Measurements from ENCODE around the gene MED26.
A peak's percentile ranks its signal among the peaks of the same experiment; 100 is the strongest.

The MED26 gene

GRCh38 chr19:16605553-16605994 lies 22.4 kb downstream of the MED26 start:
- Histone ChIP-seq H3K4me2 (no peak overlapping the region), H3K9me3 (no peaks in the 10 kb centered on the region), H3K27me3 (no peaks in the 10 kb centered on the region), H3K9ac (no peak overlapping the region), H3K36me3 (peaks cover 31% of the 10 kb centered on the region; the same call in 1 of the 2 replicates), H3K4me3 (no peak overlapping the region), H3K27ac (peak overlapping the region; percentile 30; the same call in 1 of the 2 replicates), H3K4me1 (peaks cover 55% of the 10 kb centered on the region), H4K20me1 (peaks cover 100% of the 10 kb centered on the region)
- TF ChIP-seq Cebpa-rat (IDR thresholded peaks at IDR 0.05), result no peak

DNA sequence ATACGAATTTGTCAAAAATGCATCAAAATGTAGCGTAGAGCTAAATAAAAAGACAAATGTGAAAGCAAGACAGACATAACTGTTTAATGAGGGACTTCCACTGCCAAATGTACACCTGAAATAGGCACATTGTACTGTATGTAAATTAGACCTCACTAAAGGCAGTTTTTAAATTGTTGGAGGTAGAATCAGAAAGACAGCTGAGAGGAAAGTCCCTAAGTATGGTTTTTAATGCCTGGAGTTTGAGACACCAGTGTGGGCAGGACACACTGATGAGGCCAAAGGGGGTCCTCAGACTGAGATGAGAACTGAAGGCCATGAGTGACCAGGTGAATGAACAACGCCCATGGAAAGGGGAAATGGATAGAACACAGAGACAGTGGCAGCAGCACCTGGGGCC lies 22.9 kb downstream of the MED26 start:
- Histone ChIP-seq H4K20me1 (peaks cover 100% of the 10 kb centered on the region), H3K4me1 (peaks cover 56% of the 10 kb centered on the region), H3K4me2 (no peak overlapping the region)

DNA sequence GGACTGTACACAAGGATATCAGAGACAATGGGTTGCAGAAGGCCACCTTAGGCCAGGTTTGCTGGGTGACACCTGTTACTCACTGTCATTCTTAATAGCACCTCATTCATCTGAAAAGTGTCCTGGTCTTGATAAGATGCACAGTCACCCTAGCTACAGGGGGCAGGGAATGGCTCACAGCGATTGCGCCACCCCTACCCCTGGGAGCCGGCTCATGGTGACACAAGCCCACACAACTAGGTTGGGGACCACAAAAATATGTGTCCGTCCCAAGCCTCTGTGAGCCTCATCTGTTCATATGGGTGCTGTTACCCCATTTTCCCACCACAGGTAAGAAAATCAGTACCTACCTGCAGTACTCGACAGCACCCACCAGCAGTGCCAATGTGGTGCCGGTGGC lies 23.4 kb downstream of the MED26 start:
- peaks cover 100% of the 10 kb centered on the region for H4K20me1 ChIP-seq
- no peaks in the 10 kb centered on the region for H3K27me3 ChIP-seq
- no peak for TF ChIP-seq Cebpa-rat (IDR thresholded peaks at IDR 0.05)
- no peak overlapping the region for H3K4me2 ChIP-seq
- peaks cover 31% of the 10 kb centered on the region; the same call in 1 of the 2 replicates for H3K36me3 ChIP-seq
- no peak overlapping the region for H3K9ac ChIP-seq
- no peak overlapping the region for H3K4me3 ChIP-seq
- no peak overlapping the region for H3K27ac ChIP-seq
- peaks cover 61% of the 10 kb centered on the region for H3K4me1 ChIP-seq
- H3K9me3 ChIP-seq, result no peaks in the 10 kb centered on the region

More for the DNA sequence above, 22.9 kb downstream of the MED26 start:
- no peaks in the 10 kb centered on the region for H3K27me3 ChIP-seq
- no peak for TF ChIP-seq Cebpa-rat (IDR thresholded peaks at IDR 0.05)
- no peak overlapping the region for H3K9ac ChIP-seq
- H3K9me3 ChIP-seq, result no peaks in the 10 kb centered on the region
- peaks cover 31% of the 10 kb centered on the region; the same call in 1 of the 2 replicates for H3K36me3 ChIP-seq
- peak overlapping the region; percentile 30; the same call in 1 of the 2 replicates for H3K27ac ChIP-seq
- no peak overlapping the region for H3K4me3 ChIP-seq

DNA sequence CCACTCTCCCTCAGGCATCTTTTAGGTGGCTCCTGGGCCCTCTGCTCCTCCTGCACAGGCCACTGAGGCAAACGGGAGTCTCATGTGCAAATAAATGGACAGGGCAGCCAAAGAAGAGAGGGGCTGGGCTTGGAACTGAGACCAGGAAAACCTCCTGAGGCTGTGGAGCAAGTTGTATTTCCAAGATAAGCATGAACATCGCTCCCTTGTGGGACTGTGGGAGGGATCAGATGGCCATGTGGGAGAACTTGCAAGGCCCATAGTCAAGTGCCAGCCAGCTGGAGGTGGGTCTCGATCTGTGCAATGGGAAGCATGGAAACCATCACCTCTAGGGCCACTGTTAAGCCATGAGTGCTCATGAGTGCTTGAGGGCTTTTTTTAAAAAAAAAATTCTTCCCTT lies 24.9 kb downstream of the MED26 start:
- no peak overlapping the region for H3K4me2 ChIP-seq
- peaks cover 30% of the 10 kb centered on the region; the same call in 1 of the 2 replicates for H3K36me3 ChIP-seq
- H3K9me3 ChIP-seq, result no peaks in the 10 kb centered on the region
- H3K27ac ChIP-seq, result no peak overlapping the region
- H3K4me3 ChIP-seq, result no peak overlapping the region
- peaks cover 63% of the 10 kb centered on the region for H3K4me1 ChIP-seq
- no peak overlapping the region for H3K9ac ChIP-seq
- H4K20me1 ChIP-seq, result peaks cover 100% of the 10 kb centered on the region
- H3K27me3 ChIP-seq, result no peaks in the 10 kb centered on the region
- no peak for TF ChIP-seq Cebpa-rat (IDR thresholded peaks at IDR 0.05)

DNA sequence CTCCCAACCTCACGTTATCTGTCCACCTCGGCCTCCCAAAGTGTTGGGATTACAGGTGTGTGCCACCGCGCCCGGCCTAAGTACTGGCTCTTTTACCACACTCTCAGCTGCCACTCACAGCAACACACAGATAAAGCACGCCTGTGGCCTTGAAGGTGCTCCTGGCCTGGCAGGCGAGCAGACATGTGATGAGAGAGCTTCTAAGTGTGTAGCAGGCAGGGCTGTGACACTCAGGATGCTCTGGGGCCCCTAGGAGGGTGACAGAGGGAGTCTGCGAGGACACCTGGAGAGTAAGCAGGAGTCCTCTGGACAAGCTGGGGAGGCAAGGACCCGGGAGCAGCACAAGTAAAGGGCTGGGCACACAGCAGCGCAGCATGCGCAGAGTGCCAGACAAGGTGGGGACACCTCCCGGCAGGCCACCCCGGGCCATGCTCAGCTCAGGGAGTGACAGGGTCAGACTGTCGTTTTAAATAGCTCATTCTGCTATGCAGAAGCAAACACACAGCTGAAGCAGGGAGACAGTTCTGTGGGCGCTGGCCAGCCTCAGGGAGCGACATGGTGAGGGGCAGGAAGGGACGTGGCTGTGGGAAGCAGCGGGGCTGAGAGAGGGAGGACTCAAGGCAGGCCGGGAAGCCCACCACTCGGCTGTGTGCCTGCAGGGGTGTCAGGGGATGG lies 26.5 kb downstream of the MED26 start:
- H3K9ac ChIP-seq, result no peak overlapping the region
- H3K4me1 ChIP-seq, result peaks cover 52% of the 10 kb centered on the region
- TF ChIP-seq Cebpa-rat (IDR thresholded peaks at IDR 0.05), result no peak
- no peak overlapping the region for H3K4me3 ChIP-seq
- H3K4me2 ChIP-seq, result no peak overlapping the region
- peaks cover 100% of the 10 kb centered on the region for H4K20me1 ChIP-seq
- peaks cover 22% of the 10 kb centered on the region; the same call in 1 of the 2 replicates for H3K36me3 ChIP-seq
- H3K27me3 ChIP-seq, result no peaks in the 10 kb centered on the region
- no peaks in the 10 kb centered on the region for H3K9me3 ChIP-seq
- peak overlapping the region; percentile 3; the same call in 1 of the 2 replicates for H3K27ac ChIP-seq

DNA sequence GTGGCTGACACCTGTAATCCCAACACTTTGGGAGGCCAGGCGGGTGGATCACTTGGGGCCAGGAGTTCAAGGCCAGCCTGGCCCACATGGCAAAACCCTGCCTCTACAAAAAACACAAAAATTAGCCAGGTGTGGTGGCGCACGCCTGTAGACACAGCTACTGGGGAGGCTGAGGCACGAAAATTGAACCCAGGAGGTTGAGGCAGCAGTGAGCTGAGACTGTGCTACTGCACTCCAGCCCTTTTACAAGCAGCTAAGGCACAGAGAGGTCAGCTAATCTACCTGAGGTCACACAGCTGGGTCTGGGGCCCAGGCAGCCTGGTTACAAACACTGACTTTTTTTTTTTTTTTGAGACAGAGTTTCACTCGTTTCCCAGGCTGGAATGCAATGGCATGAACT lies 27.2 kb downstream of the MED26 start:
- no peak overlapping the region for H3K27ac ChIP-seq
- H3K27me3 ChIP-seq, result no peaks in the 10 kb centered on the region
- H3K9ac ChIP-seq, result no peak overlapping the region
- no peak overlapping the region for H3K4me2 ChIP-seq
- H3K36me3 ChIP-seq, result peaks cover 19% of the 10 kb centered on the region; the same call in 1 of the 2 replicates
- H3K9me3 ChIP-seq, result no peaks in the 10 kb centered on the region
- H3K4me1 ChIP-seq, result peaks cover 52% of the 10 kb centered on the region
- no peak for TF ChIP-seq Cebpa-rat (IDR thresholded peaks at IDR 0.05)
- H4K20me1 ChIP-seq, result peaks cover 100% of the 10 kb centered on the region
- H3K4me3 ChIP-seq, result no peak overlapping the region

- no peak for TF ChIP-seq Cebpa-rat (IDR thresholded peaks at IDR 0.05)
- Histone ChIP-seq H3K27ac (no peak overlapping the region), H3K36me3 (peaks cover 13% of the 10 kb centered on the region; the same call in 1 of the 2 replicates), H3K27me3 (no peaks in the 10 kb centered on the region), H3K4me1 (peaks cover 56% of the 10 kb centered on the region), H4K20me1 (peaks cover 100% of the 10 kb centered on the region), H3K9ac (no peak overlapping the region), H3K4me3 (no peak overlapping the region), H3K9me3 (no peaks in the 10 kb centered on the region), H3K4me2 (peak overlapping the region; percentile 12; the same call in 1 of the 2 replicates)
Measured at GRCh38 chr19:16599655-16600346, 28.2 kb downstream of the MED26 start.

DNA sequence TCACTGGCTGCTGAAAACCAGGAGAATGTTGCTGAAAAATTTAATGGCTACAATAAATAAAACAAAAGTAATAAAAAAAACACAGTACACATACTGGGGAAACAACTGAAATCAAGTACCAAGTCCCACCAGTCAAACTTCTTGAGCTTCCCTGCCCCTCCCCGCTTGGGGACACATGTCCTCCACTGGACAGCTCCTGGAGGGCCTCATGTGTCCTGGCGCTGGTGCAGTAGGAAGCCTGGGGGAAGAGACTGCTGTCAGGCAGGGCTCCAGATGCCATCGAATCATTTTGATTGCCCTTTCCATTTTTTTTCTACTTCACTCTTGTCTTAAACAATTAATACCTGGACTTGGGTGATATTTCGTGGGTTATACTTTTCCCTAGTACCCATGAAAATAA lies 29.2 kb downstream of the MED26 start:
- Histone ChIP-seq H3K9ac (no peak overlapping the region), H4K20me1 (peaks cover 100% of the 10 kb centered on the region), H3K9me3 (no peaks in the 10 kb centered on the region), H3K4me3 (no peak overlapping the region), H3K27ac (no peak overlapping the region), H3K4me2 (no peak overlapping the region), H3K36me3 (peaks cover 10% of the 10 kb centered on the region; the same call in 1 of the 2 replicates), H3K4me1 (peaks cover 64% of the 10 kb centered on the region), H3K27me3 (no peaks in the 10 kb centered on the region)
- no peak for TF ChIP-seq Cebpa-rat (IDR thresholded peaks at IDR 0.05)

DNA sequence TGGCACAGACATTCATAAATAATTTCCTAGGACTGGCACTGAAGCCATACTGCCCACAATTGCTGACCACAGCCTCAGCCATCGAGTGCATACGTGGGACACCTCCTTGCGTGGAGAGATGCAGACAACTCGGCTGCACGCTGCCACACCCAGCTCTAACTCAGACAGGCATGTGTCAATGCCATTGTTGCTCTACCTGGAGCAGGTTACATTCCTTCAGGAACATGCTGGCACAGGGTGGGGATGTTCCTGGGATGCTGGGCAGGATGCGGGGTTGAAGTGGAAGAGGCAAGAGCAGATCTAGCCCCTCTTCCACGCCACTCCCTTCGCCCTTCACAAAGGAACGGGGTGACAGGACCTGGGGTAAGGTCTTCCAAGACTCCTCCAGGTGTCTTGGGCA lies 31.6 kb downstream of the MED26 start:
- Histone ChIP-seq H3K9me3 (no peaks in the 10 kb centered on the region), H4K20me1 (peaks cover 100% of the 10 kb centered on the region), H3K4me2 (peak overlapping the region; percentile 95; the same call in 1 of the 2 replicates), H3K27ac (no peak overlapping the region), H3K4me3 (no peak overlapping the region), H3K4me1 (peaks cover 71% of the 10 kb centered on the region), H3K36me3 (peaks cover 1% of the 10 kb centered on the region; the same call in 1 of the 2 replicates), H3K9ac (no peak overlapping the region), H3K27me3 (no peaks in the 10 kb centered on the region)
- TF ChIP-seq Cebpa-rat (IDR thresholded peaks at IDR 0.05), result no peak

DNA sequence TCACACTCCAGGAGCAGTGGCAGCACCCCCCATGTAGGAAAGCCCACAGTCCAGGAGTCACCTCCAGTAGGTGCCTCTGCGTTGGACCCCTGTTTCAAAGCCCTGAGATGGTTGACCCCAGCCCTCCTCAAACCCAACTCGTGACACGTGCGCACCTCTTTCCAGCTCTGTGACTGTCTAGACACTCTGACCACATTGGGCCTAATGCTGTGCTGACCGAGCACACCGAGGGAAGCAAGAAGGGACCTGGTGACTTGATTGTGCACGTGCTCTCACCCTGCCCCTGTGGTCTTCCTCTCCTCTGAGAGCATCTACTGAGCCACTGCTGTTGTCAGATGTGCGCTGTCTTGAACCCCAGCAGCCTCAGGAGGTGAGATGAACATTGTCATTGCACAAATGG lies 32.9 kb downstream of the MED26 start:
- no peaks in the 10 kb centered on the region for H3K36me3 ChIP-seq
- TF ChIP-seq Cebpa-rat (IDR thresholded peaks at IDR 0.05), result no peak
- peak overlapping the region; percentile 95 for H3K4me2 ChIP-seq
- H4K20me1 ChIP-seq, result peaks cover 100% of the 10 kb centered on the region
- H3K9me3 ChIP-seq, result no peaks in the 10 kb centered on the region
- H3K27me3 ChIP-seq, result no peaks in the 10 kb centered on the region
- no peak overlapping the region for H3K4me3 ChIP-seq
- H3K4me1 ChIP-seq, result peaks cover 77% of the 10 kb centered on the region
- H3K27ac ChIP-seq, result no peak overlapping the region
- H3K9ac ChIP-seq, result peak overlapping the region; percentile 42

Data from BLaER1 (cell line).